Erythroblast (primary cell): Measurements from ENCODE around the gene CLSTN2.

ENCODE experiments used
- GATA1 ChIP-seq: IDR thresholded peaks from 2 replicates; pipeline ENCODE4 v1.6.1; 2011; ENCODE audit warnings: low read depth, mild to moderate bottlenecking, control low read depth, low read length, moderate library complexity
- POLR2A ChIP-seq: IDR thresholded peaks from 2 replicates; pipeline ENCODE4 v1.6.1; 2011; ENCODE audit warnings: mild to moderate bottlenecking, low read length

DNA sequence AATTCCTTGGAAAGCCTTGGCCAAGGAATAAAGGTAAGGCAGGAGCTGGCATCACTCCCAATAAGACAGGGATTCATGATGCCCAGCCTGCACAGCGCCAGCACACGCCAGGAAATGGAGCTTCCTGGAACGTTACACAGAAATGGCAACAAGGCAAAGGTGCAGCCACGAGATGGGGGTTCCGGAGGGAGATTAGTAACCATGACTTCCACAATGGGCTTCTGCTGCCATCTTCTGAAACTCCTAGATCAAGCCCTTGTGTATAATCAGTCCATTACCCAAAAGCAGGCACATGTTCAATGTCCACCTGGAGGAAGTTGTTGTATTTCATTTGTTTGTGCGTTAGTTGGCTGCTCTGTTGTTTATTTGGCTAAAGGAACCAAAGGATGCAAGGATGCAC, 611.7 kb downstream of the CLSTN2 start:
- TF ChIP-seq POLR2A (no peak), GATA1 (no peak)
